Neural cell (in vitro differentiated cells): Measurements from ENCODE around the gene MTHFD2. TPM values are rescaled to one million over a fixed set of nuclear protein-coding genes. Genes with fewer than 3 reads are reported as not detected.
A peak's percentile ranks its signal among the peaks of the same experiment; 100 is the strongest.

ENCODE experiments used
- H2AFZ ChIP-seq: fragments of 200-600, 300-800 bp; sonication (generic), shearing (Covaris generic); 2 replicates; pipeline ENCODE4 v1.6.0; 2014; ENCODE audit warnings: low read depth, mild to moderate bottlenecking, antibody characterized with exemption, low read length, moderate library complexity
- H3F3A ChIP-seq: fragments of 200-600 bp; shearing (Covaris generic); 2 replicates; pipeline ENCODE4 v1.6.1; 2016; ENCODE audit warnings: mild to moderate bottlenecking, moderate library complexity, mixed read lengths, antibody characterized with exemption, low read length; ENCODE audit not compliant: insufficient read depth, poor library complexity, severe bottlenecking
- H3K27ac ChIP-seq: fragments of 200-600, 300-800 bp; sonication (generic), shearing (Covaris generic); 2 replicates; pipeline ENCODE4 v1.5.1; 2014; ENCODE audit warnings: mild to moderate bottlenecking, low read length, moderate library complexity
- H3K27me3 ChIP-seq: fragments of 300-800, 200-600 bp; sonication (generic), shearing (Covaris generic); 2 replicates; pipeline ENCODE4 v1.6.0; 2014; ENCODE audit warnings: mild to moderate bottlenecking, low read depth, low read length, moderate library complexity; ENCODE audit not compliant: insufficient read depth
- H3K36me3 ChIP-seq: fragments of 300-800, 200-600 bp; sonication (generic), shearing (Covaris generic); 2 replicates; pipeline ENCODE4 v1.5.1; 2014; ENCODE audit warnings: mild to moderate bottlenecking, antibody characterized with exemption, low read length, moderate library complexity; ENCODE audit not compliant: insufficient read depth
- H3K4me2 ChIP-seq: fragments of 300-800, 200-600 bp; sonication (generic), shearing (Covaris generic); 2 replicates; pipeline ENCODE4 v1.6.0; 2014; ENCODE audit warnings: mild to moderate bottlenecking, low read length
- H3K4me3 ChIP-seq: fragments of 300-800, 200-600 bp; sonication (generic), shearing (Covaris generic); 2 replicates; pipeline ENCODE4 v1.5.1; 2014; ENCODE audit warnings: mild to moderate bottlenecking, low read length, moderate library complexity
- H3K79me2 ChIP-seq: fragments of 200-600 bp; shearing (Covaris generic); replicated peaks from 2 replicates; pipeline ENCODE4 v1.6.0; 2014; ENCODE audit warnings: mild to moderate bottlenecking, low read length, moderate library complexity; ENCODE audit not compliant: insufficient read depth
- H3K9ac ChIP-seq: fragments of 300-800, 200-600 bp; sonication (generic), shearing (Covaris generic); 2 replicates; pipeline ENCODE4 v1.6.1; 2016; ENCODE audit warnings: mild to moderate bottlenecking, low read length, mixed read lengths
- H3K9me2 ChIP-seq: fragments of 200-600 bp; shearing (Covaris generic); 2 replicates; pipeline ENCODE4 v1.6.1; 2016; ENCODE audit warnings: mild to moderate bottlenecking, low read length, mixed read lengths; ENCODE audit not compliant: insufficient read depth
- H3K9me3 ChIP-seq: fragments of 200-600, 300-800 bp; sonication (generic), shearing (Covaris generic); 2 replicates; pipeline ENCODE4 v1.6.1; 2016; ENCODE audit warnings: mild to moderate bottlenecking, mixed run types, low read length, moderate library complexity, mixed read lengths
- H4K20me1 ChIP-seq: fragments of 200-600 bp; shearing (Covaris generic); 2 replicates; pipeline ENCODE4 v1.6.1; 2016; ENCODE audit warnings: mild to moderate bottlenecking, mixed run types; ENCODE audit not compliant: insufficient read depth
- EP300 ChIP-seq: fragments of 450-650 bp; conservative IDR thresholded peaks from 2 replicates; pipeline ENCODE4 v1.6.1; 2014; ENCODE audit warnings: antibody characterized with exemption, mild to moderate bottlenecking, moderate library complexity; ENCODE audit not compliant: poor library complexity, severe bottlenecking
- EZH2 ChIP-seq: fragments of 200-600, 300-800 bp; shearing (Covaris generic), sonication (generic); IDR thresholded peaks from 2 replicates; pipeline ENCODE4 v1.6.1; 2014; ENCODE audit warnings: antibody characterized with exemption, low read length, borderline replicate concordance, mild to moderate bottlenecking; ENCODE audit not compliant: insufficient read depth, poor library complexity, severe bottlenecking
- MXI1 ChIP-seq: fragments of 450-650 bp; conservative IDR thresholded peaks from 2 replicates; pipeline ENCODE4 v1.6.1; 2014; ENCODE audit warnings: antibody characterized with exemption, mild to moderate bottlenecking; ENCODE audit not compliant: poor library complexity, severe bottlenecking
- POLR2AphosphoS5 ChIP-seq: IDR thresholded peaks from 2 replicates; pipeline ENCODE4 v1.6.1; 2012
- RAD21 ChIP-seq: fragments of 450-650 bp; conservative IDR thresholded peaks from 2 replicates; pipeline ENCODE4 v1.6.1; 2014; ENCODE audit warnings: antibody characterized with exemption, mild to moderate bottlenecking, moderate library complexity
- SMC3 ChIP-seq: fragments of 450-650 bp; conservative IDR thresholded peaks from 2 replicates; pipeline ENCODE4 v1.6.1; 2014; ENCODE audit warnings: antibody characterized with exemption, mild to moderate bottlenecking, moderate library complexity; ENCODE audit not compliant: poor library complexity
- TAF1 ChIP-seq: IDR thresholded peaks from 2 replicates; pipeline ENCODE4 v1.6.1; 2012; ENCODE audit warnings: low read depth
- polyA plus RNA-seq: library from polyadenylated mRNA; depleted of rRNA; stranded (reverse); fragments of >200 nt; gene quantifications from 2 replicates; pipeline ENCODE4 v1.2.3, GENCODE V29; 2014
- TF ChIP-seq, protein P1 (sequence below): fragments of 450-650 bp; IDR thresholded peaks from 2 replicates; pipeline ENCODE4 v1.5.1; 2014; ENCODE audit warnings: antibody characterized with exemption, mild to moderate bottlenecking, moderate library complexity; ENCODE audit not compliant: poor library complexity, severe bottlenecking
- TF ChIP-seq, protein P2 (sequence below): IDR thresholded peaks from 2 replicates; pipeline ENCODE4 v1.6.1; 2012; ENCODE audit warnings: borderline replicate concordance

Gene MTHFD2
- polyA plus RNA-seq, 1 donor from 2014 or later: 26.3 TPM

DNA sequence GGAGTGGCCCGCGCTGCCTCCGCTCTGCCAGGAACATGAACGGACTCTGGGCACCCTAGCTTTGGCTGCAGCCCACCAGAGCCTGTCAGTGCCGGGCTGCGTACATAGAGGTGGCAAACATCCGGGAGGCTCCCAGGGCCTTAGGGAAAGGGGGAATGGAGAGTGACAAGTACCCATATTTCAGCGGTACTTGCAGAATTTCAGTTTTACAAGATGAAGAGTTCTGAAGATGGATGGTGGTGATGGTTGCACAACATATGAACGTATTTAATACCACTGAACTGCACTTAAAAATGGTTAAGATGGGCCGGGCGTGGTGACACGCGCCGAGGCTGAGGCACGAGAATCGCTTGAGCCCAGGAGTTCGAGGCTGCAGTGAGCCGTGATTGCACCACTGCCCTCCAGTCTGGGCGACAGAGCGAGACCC lies 873 bp downstream of the MTHFD2 start:
- Histone ChIP-seq H3F3A (peaks cover 5% of the 10 kb centered on the region), H4K20me1 (no peaks in the 10 kb centered on the region), H3K36me3 (no peaks in the 10 kb centered on the region), H3K4me2 (peak overlapping the region; percentile 92), H3K9me3 (no peaks in the 10 kb centered on the region), H3K79me2 (peaks cover 24% of the 10 kb centered on the region), H3K27ac (peak overlapping the region; percentile 45), H3K9me2 (no peaks in the 10 kb centered on the region), H3K27me3 (no peaks in the 10 kb centered on the region), H2AFZ (peak overlapping the region; percentile 94), H3K9ac (peak overlapping the region; percentile 79), H3K4me3 (peak overlapping the region; percentile 97)
- no peak for TF ChIP-seq EZH2
- TF ChIP-seq, protein P1, sequence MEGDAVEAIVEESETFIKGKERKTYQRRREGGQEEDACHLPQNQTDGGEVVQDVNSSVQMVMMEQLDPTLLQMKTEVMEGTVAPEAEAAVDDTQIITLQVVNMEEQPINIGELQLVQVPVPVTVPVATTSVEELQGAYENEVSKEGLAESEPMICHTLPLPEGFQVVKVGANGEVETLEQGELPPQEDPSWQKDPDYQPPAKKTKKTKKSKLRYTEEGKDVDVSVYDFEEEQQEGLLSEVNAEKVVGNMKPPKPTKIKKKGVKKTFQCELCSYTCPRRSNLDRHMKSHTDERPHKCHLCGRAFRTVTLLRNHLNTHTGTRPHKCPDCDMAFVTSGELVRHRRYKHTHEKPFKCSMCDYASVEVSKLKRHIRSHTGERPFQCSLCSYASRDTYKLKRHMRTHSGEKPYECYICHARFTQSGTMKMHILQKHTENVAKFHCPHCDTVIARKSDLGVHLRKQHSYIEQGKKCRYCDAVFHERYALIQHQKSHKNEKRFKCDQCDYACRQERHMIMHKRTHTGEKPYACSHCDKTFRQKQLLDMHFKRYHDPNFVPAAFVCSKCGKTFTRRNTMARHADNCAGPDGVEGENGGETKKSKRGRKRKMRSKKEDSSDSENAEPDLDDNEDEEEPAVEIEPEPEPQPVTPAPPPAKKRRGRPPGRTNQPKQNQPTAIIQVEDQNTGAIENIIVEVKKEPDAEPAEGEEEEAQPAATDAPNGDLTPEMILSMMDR: peak; percentile 11

DNA sequence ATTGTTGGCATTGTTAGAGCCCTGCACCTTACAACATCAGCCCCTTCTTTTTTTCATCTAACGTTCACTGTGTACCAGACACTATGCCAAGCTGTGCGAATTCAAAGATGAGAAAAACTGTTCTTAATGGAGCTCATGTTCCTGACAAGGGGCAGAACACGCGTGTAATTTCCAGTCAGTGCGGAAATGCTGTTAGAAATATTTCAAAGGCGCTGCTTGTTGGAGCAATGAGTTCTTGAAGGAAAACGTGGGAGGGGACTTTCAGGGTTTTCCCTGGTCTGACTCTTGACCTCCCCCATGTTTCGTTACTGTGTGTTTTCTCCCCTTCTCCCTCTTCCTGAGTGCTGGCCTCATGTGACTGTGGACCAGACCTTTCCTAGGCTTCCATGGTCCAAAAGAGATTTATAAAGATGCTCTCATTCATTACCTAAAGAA lies 1.5 kb downstream of the MTHFD2 start:
- H3K4me2 ChIP-seq: peak overlapping the region; percentile 92
- TF ChIP-seq RAD21 (no peak), EP300 (no peak), POLR2AphosphoS5 (no peak), EZH2 (no peak), SMC3 (no peak), MXI1 (no peak), TAF1 (no peak)
- TF ChIP-seq, protein P2, sequence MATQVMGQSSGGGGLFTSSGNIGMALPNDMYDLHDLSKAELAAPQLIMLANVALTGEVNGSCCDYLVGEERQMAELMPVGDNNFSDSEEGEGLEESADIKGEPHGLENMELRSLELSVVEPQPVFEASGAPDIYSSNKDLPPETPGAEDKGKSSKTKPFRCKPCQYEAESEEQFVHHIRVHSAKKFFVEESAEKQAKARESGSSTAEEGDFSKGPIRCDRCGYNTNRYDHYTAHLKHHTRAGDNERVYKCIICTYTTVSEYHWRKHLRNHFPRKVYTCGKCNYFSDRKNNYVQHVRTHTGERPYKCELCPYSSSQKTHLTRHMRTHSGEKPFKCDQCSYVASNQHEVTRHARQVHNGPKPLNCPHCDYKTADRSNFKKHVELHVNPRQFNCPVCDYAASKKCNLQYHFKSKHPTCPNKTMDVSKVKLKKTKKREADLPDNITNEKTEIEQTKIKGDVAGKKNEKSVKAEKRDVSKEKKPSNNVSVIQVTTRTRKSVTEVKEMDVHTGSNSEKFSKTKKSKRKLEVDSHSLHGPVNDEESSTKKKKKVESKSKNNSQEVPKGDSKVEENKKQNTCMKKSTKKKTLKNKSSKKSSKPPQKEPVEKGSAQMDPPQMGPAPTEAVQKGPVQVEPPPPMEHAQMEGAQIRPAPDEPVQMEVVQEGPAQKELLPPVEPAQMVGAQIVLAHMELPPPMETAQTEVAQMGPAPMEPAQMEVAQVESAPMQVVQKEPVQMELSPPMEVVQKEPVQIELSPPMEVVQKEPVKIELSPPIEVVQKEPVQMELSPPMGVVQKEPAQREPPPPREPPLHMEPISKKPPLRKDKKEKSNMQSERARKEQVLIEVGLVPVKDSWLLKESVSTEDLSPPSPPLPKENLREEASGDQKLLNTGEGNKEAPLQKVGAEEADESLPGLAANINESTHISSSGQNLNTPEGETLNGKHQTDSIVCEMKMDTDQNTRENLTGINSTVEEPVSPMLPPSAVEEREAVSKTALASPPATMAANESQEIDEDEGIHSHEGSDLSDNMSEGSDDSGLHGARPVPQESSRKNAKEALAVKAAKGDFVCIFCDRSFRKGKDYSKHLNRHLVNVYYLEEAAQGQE: no peak
- TF ChIP-seq, protein P1: no peak
- peak overlapping the region; percentile 97 for H3K4me3 ChIP-seq
- no peaks in the 10 kb centered on the region for H4K20me1 ChIP-seq
- H3K9ac ChIP-seq: peak overlapping the region; percentile 79
- no peaks in the 10 kb centered on the region for H3K27me3 ChIP-seq
- no peaks in the 10 kb centered on the region for H3K9me3 ChIP-seq
- no peaks in the 10 kb centered on the region for H3K9me2 ChIP-seq
- H3K36me3 ChIP-seq: no peaks in the 10 kb centered on the region
- H3K79me2 ChIP-seq: peaks cover 24% of the 10 kb centered on the region
- no peak overlapping the region for H3K27ac ChIP-seq
- peaks cover 5% of the 10 kb centered on the region for H3F3A ChIP-seq
- H2AFZ ChIP-seq: no peak overlapping the region
